HCT116 (cell line): Measurements from ENCODE around the gene KRTAP4-6. TPM values are rescaled to one million over a fixed set of nuclear protein-coding genes. Genes with fewer than 3 reads are reported as not detected.
A peak's percentile ranks its signal among the peaks of the same experiment; 100 is the strongest.
"Not testable (repeated sequence)": the region's sequence is repeated elsewhere in the genome, so short reads cannot be mapped to it uniquely, and the experiment has no call there.

Experiments used
- ATAC-seq: fragments of 200-7000 bp; cut with Tn5 transposase; 2 replicates; pipeline ENCODE4 v1.9.1; 2020; ENCODE audit warnings: mild to moderate bottlenecking, moderate library complexity
- BruUV-seq: library from RNA; stranded (reverse); fragments of 400-500 nt; replicated peaks from 2 replicates; lab custom pipeline; 2021; lab: Mats Ljungman, UMichigan
- CTCF ChIA-PET: fragments of 300-600 bp; sonication (Branson Sonifier 250); formaldehyde crosslinking; loops from one replicate; lab custom pipeline; 2021; ENCODE audit warnings: antibody characterized with exemption; lab: Charles Lee
- POLR2A ChIA-PET: fragments of 300-600, 350-600 bp; sonication (Branson Sonifier 250); formaldehyde crosslinking; loops from one replicate; lab custom pipeline; 2021; ENCODE audit warnings: antibody characterized with exemption; lab: Charles Lee
- RAD21 ChIA-PET, 2 experiments: fragments of 300-600 bp; sonication (Branson Sonifier 250); formaldehyde crosslinking; loops; one replicate each; lab custom pipeline; 2023; ENCODE audit warnings: low total read pairs in 2 of 2; ENCODE audit not compliant: uncharacterized antibody in 2 of 2, unreplicated experiment in 2 of 2, low non-redundant PET in 1 of 2; lab: Charles Lee
- DNase-seq: peaks from one replicate; pipeline ENCODE4 v3.0.0-alpha.2; 2010; ENCODE audit warnings: low read depth, low spot score
- H2AFZ ChIP-seq: fragments of 200-600 bp; shearing (Covaris generic), sonication (generic); 2 replicates; pipeline ENCODE4 v1.6.1; 2017; ENCODE audit warnings: low read depth, mixed run types, mixed read lengths, antibody characterized with exemption, low read length; ENCODE audit not compliant: poor library complexity, severe bottlenecking
- H3K27ac ChIP-seq: 2 replicates; pipeline ENCODE4 v1.5.1; 2012; ENCODE audit warnings: low read depth, low read length
- H3K27me3 ChIP-seq: fragments of 200-600 bp; sonication (generic); 2 replicates; pipeline ENCODE4 v1.6.1; 2016; ENCODE audit warnings: mixed run types, low read length, mixed read lengths; ENCODE audit not compliant: insufficient read depth
- H3K36me3 ChIP-seq, 2 experiments: fragments of 200-500 bp in 1 of 2; fragments of 200-600 bp in 1 of 2; sonication (Bioruptor generic) in 1 of 2; sonication (generic) in 1 of 2; 2 replicates each; pipeline versions ENCODE4 v1.5.1 to v1.6.1; 2014 to 2016; ENCODE audit warnings: low read length in 2 of 2, inconsistent platforms in 1 of 2, mixed read lengths in 1 of 2, mixed run types in 1 of 2; ENCODE audit not compliant: insufficient read depth in 2 of 2, control insufficient read depth in 1 of 2
- H3K4me1 ChIP-seq, 2 experiments: fragments of 200-600 bp in 1 of 2; sonication (generic) in 1 of 2; 2 replicates each; pipeline versions ENCODE4 v1.5.1 to v1.6.1; 2012 to 2017; ENCODE audit warnings: low read length in 2 of 2, inconsistent platforms in 1 of 2, mild to moderate bottlenecking in 1 of 2, mixed read lengths in 1 of 2, mixed run types in 1 of 2, moderate library complexity in 1 of 2; ENCODE audit not compliant: insufficient read depth in 2 of 2, control insufficient read depth in 1 of 2
- H3K4me2 ChIP-seq: fragments of 200-600 bp; sonication (generic); 2 replicates; pipeline ENCODE4 v1.6.1; 2017; ENCODE audit warnings: mixed run types, low read length, mixed read lengths
- H3K4me3 ChIP-seq, 2 experiments: fragments of 200-600 bp in 1 of 2; sonication (generic) in 1 of 2; replicated peaks in 1 of 2; 2 replicates each; pipeline ENCODE4 v1.5.1; 2011 to 2016; ENCODE audit warnings: low read length in 2 of 2, control low read depth in 1 of 2, low read depth in 1 of 2, mild to moderate bottlenecking in 1 of 2, mixed read lengths in 1 of 2, mixed run types in 1 of 2
- H3K79me2 ChIP-seq: fragments of 200-600 bp; sonication (generic); 2 replicates; pipeline ENCODE4 v1.6.1; 2017; ENCODE audit warnings: mild to moderate bottlenecking, mixed run types, low read length, moderate library complexity, mixed read lengths; ENCODE audit not compliant: insufficient read depth
- H3K9ac ChIP-seq: fragments of 200-600 bp; sonication (generic); 2 replicates; pipeline ENCODE4 v1.6.1; 2016; ENCODE audit warnings: low read length, mixed read lengths
- H3K9me2 ChIP-seq: fragments of 200-600 bp; sonication (generic), shearing (Covaris generic); 2 replicates; pipeline ENCODE4 v1.6.1; 2017; ENCODE audit warnings: mixed run types, mild to moderate bottlenecking, moderate library complexity; ENCODE audit not compliant: insufficient read depth
- H3K9me3 ChIP-seq, 2 experiments: fragments of 200-500 bp in 1 of 2; fragments of 200-600 bp in 1 of 2; sonication (Bioruptor generic) in 1 of 2; sonication (generic) in 1 of 2; 2 replicates each; pipeline ENCODE4 v1.6.1; 2014 to 2017; ENCODE audit warnings: low read length in 2 of 2, mixed read lengths in 2 of 2, inconsistent platforms in 1 of 2, low read depth in 1 of 2, mild to moderate bottlenecking in 1 of 2, mixed run types in 1 of 2, moderate library complexity in 1 of 2; ENCODE audit not compliant: control insufficient read depth in 1 of 2, insufficient read depth in 1 of 2
- H4K20me1 ChIP-seq: fragments of 200-600 bp; sonication (generic), shearing (Covaris generic); 2 replicates; pipeline ENCODE4 v1.6.1; 2017; ENCODE audit warnings: mixed run types, mild to moderate bottlenecking, moderate library complexity; ENCODE audit not compliant: insufficient read depth
- CBX3 ChIP-seq: IDR thresholded peaks from 2 replicates; pipeline ENCODE4 v1.6.1; 2012; ENCODE audit warnings: low read depth
- REST ChIP-seq: IDR thresholded peaks from 2 replicates; pipeline ENCODE4 v1.6.1; 2012; ENCODE audit warnings: low read depth
- SRF ChIP-seq: IDR thresholded peaks from 2 replicates; pipeline ENCODE4 v1.6.1; 2012; ENCODE audit warnings: low read depth
- intact Hi-C: fragments of 100-400 bp; cut with micrococcal nuclease; formaldehyde crosslinking; loops from 2 replicates; pipeline ENCODE4 v1.10.0; 2022
- total RNA-seq: library from RNA; stranded (reverse); gene quantifications from one replicate; pipeline ENCODE4 v1.2.1, GENCODE V29; 2021; ENCODE audit not compliant: unreplicated experiment

KRTAP4-6 gene
- total RNA-seq, 1 experiment from 2014 or later, result not detected

- POLR2A ChIA-PET, result no interaction called here
- Histone ChIP-seq H3K27me3 (no peaks in the 10 kb centered on the region), H3K4me3 (no peak overlapping the region), H3K4me2 (no peak overlapping the region), H3K9me2 (no peaks in the 10 kb centered on the region), H3K9ac (no peak overlapping the region), H3K27ac (no peak overlapping the region), H3K9me3 (peaks cover 4 to 21% of the 10 kb centered on the region in 2 experiments; a peak in 3 of 4 replicates), H3K79me2 (no peaks in the 10 kb centered on the region), H3K4me1 (peaks cover 0 to 6% of the 10 kb centered on the region in 2 experiments; a peak in 1 of 4 replicates), H2AFZ (peak overlapping the region; percentile 51), H3K36me3 (peaks cover 0 to 23% of the 10 kb centered on the region in 2 experiments; a peak in 2 of 4 replicates), H4K20me1 (no peaks in the 10 kb centered on the region)
- BruUV-seq, result no TSS peak
- TF ChIP-seq REST, result no peak
- TF ChIP-seq CBX3, result peak; percentile 59; the same call in 1 of the 2 replicates
- no peak for TF ChIP-seq SRF
- ATAC-seq, result no peak
- no peak for DNase-seq
- RAD21 ChIA-PET, result no interaction called here
- CTCF ChIA-PET, result no interaction called here
- intact Hi-C loops, result no loop called here
These were observed 29.0 kb downstream of the KRTAP4-6 start for GRCh38 chr17:41111151-41111885.

GRCh38 chr17:41108728-41109386, 31.5 kb downstream of the KRTAP4-6 start:
- H2AFZ ChIP-seq, result peak overlapping the region; percentile 22
- H3K79me2 ChIP-seq, H3K9me2 ChIP-seq, H4K20me1 ChIP-seq, H3K27me3 ChIP-seq, BruUV-seq, ATAC-seq, H3K4me3 ChIP-seq, RAD21 ChIA-PET, CTCF ChIA-PET, DNase-seq, H3K27ac ChIP-seq, intact Hi-C loops, POLR2A ChIA-PET, H3K4me2 ChIP-seq, H3K9ac ChIP-seq: not testable (repeated sequence)
- peaks cover 0 to 23% of the 10 kb centered on the region in 2 experiments; a peak in 2 of 4 replicates for H3K36me3 ChIP-seq
- peaks cover 10 to 27% of the 10 kb centered on the region in 2 experiments for H3K4me1 ChIP-seq
- peaks cover 4 to 21% of the 10 kb centered on the region in 2 experiments; a peak in 3 of 4 replicates for H3K9me3 ChIP-seq
